ENCODE measurements around the gene MAPKAP1.

The MAPKAP1 gene

DNA sequence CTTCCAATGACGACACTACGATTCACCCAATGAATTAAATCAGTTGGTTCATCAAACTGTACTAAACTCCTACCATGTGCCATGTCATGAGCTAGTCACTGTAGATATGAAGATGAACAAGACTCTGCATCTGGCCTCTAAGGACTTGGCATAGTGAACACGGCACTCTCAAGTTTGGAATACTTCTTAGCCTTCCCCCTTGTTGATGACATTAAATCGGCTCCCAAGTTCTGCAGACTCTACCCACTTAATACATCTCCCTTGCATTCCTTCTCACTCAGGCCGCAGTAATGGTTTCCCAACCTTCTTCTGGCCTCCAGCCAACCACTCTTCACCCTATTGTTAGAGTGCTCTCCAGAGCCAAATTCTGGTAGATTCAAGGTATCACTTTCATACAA is 184.7 kb downstream of the MAPKAP1 start:
- no peaks in the 10 kb centered on the region for H3K27me3 ChIP-seq (ENCODE audit: control insufficient read depth in 1 of 2, insufficient read depth in 2 of 2, low read length in 2 of 2)
- peaks cover 7 to 29% of the 10 kb centered on the region in 2 donors for H3K4me1 ChIP-seq (ENCODE audit: control insufficient read depth in 1 of 2, insufficient read depth in 2 of 2, low read length in 2 of 2)
- H3K9me3 ChIP-seq (ENCODE audit: control insufficient read depth in 1 of 2, low read length in 2 of 2), result no peaks in the 10 kb centered on the region
- no peak overlapping the region for H3K9ac ChIP-seq (ENCODE audit: low read depth in 1 of 2, low read length in 2 of 2)
- H3K27ac ChIP-seq (ENCODE audit: low read depth, low read length), result no peak overlapping the region
- H3K4me3 ChIP-seq (ENCODE audit: low read depth in 1 of 2, low read length in 2 of 2), result no peak overlapping the region
- H3K36me3 ChIP-seq (ENCODE audit: control insufficient read depth in 1 of 2, insufficient read depth in 2 of 2, low read length in 2 of 2), result no peaks in the 10 kb centered on the region

DNA sequence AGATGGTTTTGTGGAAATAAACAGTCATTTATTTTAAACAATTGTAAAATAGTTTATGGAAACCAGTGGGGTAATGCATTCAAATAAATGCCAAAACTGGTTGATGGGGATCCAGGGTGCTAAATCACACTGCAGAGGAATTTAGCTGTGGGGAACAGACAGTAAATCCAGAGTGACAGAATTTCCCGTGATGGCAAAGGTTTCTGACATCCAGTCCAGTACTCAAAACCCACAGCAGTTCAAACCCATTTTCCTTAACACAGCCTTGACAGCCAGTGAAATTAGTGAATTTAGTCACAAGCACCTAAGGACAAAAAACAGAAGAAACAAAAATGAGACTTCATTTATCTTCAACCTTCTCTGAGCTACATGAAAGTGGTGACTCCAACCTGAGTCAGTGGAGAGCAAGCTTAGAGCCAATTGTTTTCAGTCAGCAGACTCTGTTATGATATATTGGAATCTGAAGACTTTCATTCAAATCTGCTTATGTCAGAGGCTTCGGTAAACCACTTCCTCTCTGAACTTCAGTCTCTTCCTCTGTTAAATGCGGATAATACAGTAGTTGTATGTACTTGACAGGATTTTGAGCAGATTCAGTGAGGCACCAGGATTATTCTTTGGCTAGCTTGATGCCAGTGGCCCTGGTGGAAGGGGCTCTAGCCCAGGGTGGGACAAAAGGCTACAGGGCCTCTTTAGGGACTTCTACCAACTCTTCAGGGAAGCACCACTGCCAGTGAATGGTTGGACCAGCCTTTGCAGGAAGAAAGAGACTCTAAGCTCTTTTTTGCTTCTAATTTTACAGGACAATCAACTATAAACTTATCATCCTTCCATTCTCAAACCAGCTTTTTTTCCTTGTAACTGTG is 185.3 kb downstream of the MAPKAP1 start:
- no peak overlapping the region for H3K27ac ChIP-seq (ENCODE audit: low read depth, low read length)
- H3K36me3 ChIP-seq (ENCODE audit: control insufficient read depth in 1 of 2, insufficient read depth in 2 of 2, low read length in 2 of 2), result no peaks in the 10 kb centered on the region
- no peak overlapping the region for H3K4me3 ChIP-seq (ENCODE audit: low read depth in 1 of 2, low read length in 2 of 2)
- no peaks in the 10 kb centered on the region for H3K27me3 ChIP-seq (ENCODE audit: control insufficient read depth in 1 of 2, insufficient read depth in 2 of 2, low read length in 2 of 2)
- peaks cover 7 to 29% of the 10 kb centered on the region in 2 donors for H3K4me1 ChIP-seq (ENCODE audit: control insufficient read depth in 1 of 2, insufficient read depth in 2 of 2, low read length in 2 of 2)
- no peaks in the 10 kb centered on the region for H3K9me3 ChIP-seq (ENCODE audit: control insufficient read depth in 1 of 2, low read length in 2 of 2)
- H3K9ac ChIP-seq (ENCODE audit: low read depth in 1 of 2, low read length in 2 of 2), result no peak overlapping the region

DNA sequence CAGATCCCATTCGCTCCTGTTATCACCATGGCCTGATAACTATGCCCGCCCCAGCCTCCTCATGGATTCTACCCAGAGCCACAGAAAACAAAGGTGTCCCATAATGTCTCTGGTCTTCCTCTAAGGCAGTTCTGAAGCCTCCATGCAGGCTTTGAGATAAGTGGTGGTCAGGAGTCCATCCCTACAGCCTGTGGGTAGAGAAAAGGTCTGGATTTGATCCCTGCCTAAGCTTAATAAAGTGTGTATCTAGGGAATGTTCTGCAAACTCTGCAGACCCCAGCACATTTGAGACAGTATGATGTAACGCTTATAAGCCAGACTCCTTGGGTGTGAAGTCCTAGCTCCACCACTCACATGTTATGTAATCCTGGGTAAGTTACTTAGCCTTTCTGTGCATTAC is 187.3 kb downstream of the MAPKAP1 start:
- H3K4me3 ChIP-seq (ENCODE audit: low read depth in 1 of 2, low read length in 2 of 2), result no peak overlapping the region
- no peaks in the 10 kb centered on the region for H3K27me3 ChIP-seq (ENCODE audit: control insufficient read depth in 1 of 2, insufficient read depth in 2 of 2, low read length in 2 of 2)
- no peaks in the 10 kb centered on the region for H3K9me3 ChIP-seq (ENCODE audit: control insufficient read depth in 1 of 2, low read length in 2 of 2)
- peaks cover 7 to 25% of the 10 kb centered on the region in 2 donors for H3K4me1 ChIP-seq (ENCODE audit: control insufficient read depth in 1 of 2, insufficient read depth in 2 of 2, low read length in 2 of 2)
- H3K36me3 ChIP-seq (ENCODE audit: control insufficient read depth in 1 of 2, insufficient read depth in 2 of 2, low read length in 2 of 2), result no peaks in the 10 kb centered on the region
- H3K9ac ChIP-seq (ENCODE audit: low read depth in 1 of 2, low read length in 2 of 2), result no peak overlapping the region
- no peak overlapping the region for H3K27ac ChIP-seq (ENCODE audit: low read depth, low read length)

DNA sequence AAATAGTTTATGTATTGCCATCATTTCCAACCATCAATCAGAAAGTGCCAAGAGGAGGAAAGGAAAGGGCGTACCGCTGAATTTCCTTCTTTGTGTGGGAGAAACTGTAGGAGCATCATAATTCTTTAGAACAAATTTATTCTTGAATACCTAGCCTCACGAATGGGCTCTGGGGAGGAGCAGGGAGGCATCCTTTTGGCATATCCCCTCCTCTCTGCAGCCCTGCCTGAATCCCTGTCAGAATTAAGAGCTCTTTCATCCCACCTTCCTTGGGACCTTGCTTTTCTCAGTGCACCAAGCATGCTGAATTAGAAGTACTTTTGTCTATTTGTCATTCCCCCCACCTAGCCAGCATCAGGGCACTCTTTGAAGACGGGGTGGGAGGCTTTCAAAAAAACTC is 189.4 kb downstream of the MAPKAP1 start:
- no peak overlapping the region for H3K4me3 ChIP-seq (ENCODE audit: low read depth in 1 of 2, low read length in 2 of 2)
- H3K27ac ChIP-seq (ENCODE audit: low read depth, low read length), result no peak overlapping the region
- H3K9ac ChIP-seq (ENCODE audit: low read depth in 1 of 2, low read length in 2 of 2), result no peak overlapping the region
- H3K9me3 ChIP-seq (ENCODE audit: control insufficient read depth in 1 of 2, low read length in 2 of 2), result no peaks in the 10 kb centered on the region
- H3K27me3 ChIP-seq (ENCODE audit: control insufficient read depth in 1 of 2, insufficient read depth in 2 of 2, low read length in 2 of 2), result no peaks in the 10 kb centered on the region
- peaks cover 21 to 38% of the 10 kb centered on the region in 2 donors for H3K4me1 ChIP-seq (ENCODE audit: control insufficient read depth in 1 of 2, insufficient read depth in 2 of 2, low read length in 2 of 2)
- no peaks in the 10 kb centered on the region for H3K36me3 ChIP-seq (ENCODE audit: control insufficient read depth in 1 of 2, insufficient read depth in 2 of 2, low read length in 2 of 2)

DNA sequence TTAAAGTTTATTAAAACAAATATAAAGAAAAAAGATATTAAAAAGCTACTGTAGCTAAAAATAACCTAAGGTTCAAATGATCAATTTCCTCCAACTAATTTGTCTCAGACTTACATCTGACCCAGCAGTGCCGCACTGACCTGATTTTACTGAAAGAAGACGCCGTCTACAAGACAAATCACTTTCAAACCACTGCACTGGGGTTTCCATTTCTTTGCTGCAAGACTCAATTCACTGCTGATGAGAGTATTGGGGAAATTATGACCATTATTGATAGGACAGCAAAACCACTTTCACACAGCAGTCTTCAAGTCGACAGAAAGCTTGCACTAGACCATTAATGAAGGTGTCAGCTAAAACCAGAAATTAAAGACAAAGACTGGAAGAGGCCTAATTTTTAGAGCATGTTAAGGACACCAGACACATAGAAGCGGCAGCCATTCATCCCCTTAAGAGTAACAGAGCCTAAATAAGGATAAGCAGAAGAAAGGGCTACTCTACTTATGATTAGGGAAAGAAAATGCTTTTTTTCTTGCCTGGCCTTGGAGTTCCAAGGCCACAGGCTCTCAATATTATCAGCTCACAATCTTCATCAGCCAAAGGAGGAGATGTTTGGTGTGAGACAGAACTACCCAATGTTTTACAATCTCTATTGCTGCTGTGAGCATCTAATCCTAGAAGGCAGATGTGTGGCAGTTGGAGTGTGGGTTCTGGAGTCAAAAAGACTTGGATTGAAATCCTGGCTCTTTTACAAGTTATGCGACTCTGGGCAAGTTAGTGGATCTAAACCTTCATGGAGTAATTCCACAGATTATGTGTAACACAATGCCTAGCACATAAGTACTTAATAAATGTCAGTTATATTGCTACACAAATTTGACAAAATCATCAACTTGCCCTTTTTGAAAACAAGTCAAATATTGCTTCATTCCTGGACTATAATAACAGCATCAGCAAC is 190.7 kb downstream of the MAPKAP1 start:
- no peak overlapping the region for H3K27ac ChIP-seq (ENCODE audit: low read depth, low read length)

DNA sequence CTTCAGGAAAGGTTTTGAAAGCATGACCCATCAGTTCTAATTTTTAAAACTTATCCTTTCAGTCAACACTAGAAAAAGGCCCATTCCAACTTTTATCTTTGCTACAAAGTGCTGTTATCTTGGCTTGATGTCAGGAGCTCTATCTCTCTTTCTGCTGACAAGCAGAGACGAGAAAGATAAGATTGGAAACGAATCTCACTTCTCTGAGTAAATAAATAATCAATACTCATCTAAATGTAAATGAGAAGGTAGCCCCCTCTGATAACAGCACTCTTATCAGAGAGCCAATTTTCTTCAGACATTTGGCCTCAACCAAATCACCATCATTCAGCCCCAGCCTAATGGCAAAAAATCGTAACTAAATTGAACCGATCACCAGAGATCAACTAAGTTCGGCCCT is 191.7 kb downstream of the MAPKAP1 start:
- Histone ChIP-seq H3K27me3 (ENCODE audit: control insufficient read depth in 1 of 2, insufficient read depth in 2 of 2, low read length in 2 of 2) (no peaks in the 10 kb centered on the region), H3K4me1 (ENCODE audit: control insufficient read depth in 1 of 2, insufficient read depth in 2 of 2, low read length in 2 of 2) (peaks cover 14 to 23% of the 10 kb centered on the region in 2 donors), H3K9ac (ENCODE audit: low read depth in 1 of 2, low read length in 2 of 2) (no peak overlapping the region), H3K36me3 (ENCODE audit: control insufficient read depth in 1 of 2, insufficient read depth in 2 of 2, low read length in 2 of 2) (no peaks in the 10 kb centered on the region), H3K4me3 (ENCODE audit: low read depth in 1 of 2, low read length in 2 of 2) (no peak overlapping the region), H3K27ac (ENCODE audit: low read depth, low read length) (no peak overlapping the region), H3K9me3 (ENCODE audit: control insufficient read depth in 1 of 2, low read length in 2 of 2) (no peaks in the 10 kb centered on the region)

More for the DNA sequence above, 190.7 kb downstream of the MAPKAP1 start:
- no peaks in the 10 kb centered on the region for H3K9me3 ChIP-seq (ENCODE audit: control insufficient read depth in 1 of 2, low read length in 2 of 2)
- H3K4me3 ChIP-seq (ENCODE audit: low read depth in 1 of 2, low read length in 2 of 2), result no peak overlapping the region
- H3K4me1 ChIP-seq (ENCODE audit: control insufficient read depth in 1 of 2, insufficient read depth in 2 of 2, low read length in 2 of 2), result peaks cover 14 to 25% of the 10 kb centered on the region in 2 donors
- no peak overlapping the region for H3K9ac ChIP-seq (ENCODE audit: low read depth in 1 of 2, low read length in 2 of 2)
- no peaks in the 10 kb centered on the region for H3K27me3 ChIP-seq (ENCODE audit: control insufficient read depth in 1 of 2, insufficient read depth in 2 of 2, low read length in 2 of 2)
- H3K36me3 ChIP-seq (ENCODE audit: control insufficient read depth in 1 of 2, insufficient read depth in 2 of 2, low read length in 2 of 2), result no peaks in the 10 kb centered on the region

DNA sequence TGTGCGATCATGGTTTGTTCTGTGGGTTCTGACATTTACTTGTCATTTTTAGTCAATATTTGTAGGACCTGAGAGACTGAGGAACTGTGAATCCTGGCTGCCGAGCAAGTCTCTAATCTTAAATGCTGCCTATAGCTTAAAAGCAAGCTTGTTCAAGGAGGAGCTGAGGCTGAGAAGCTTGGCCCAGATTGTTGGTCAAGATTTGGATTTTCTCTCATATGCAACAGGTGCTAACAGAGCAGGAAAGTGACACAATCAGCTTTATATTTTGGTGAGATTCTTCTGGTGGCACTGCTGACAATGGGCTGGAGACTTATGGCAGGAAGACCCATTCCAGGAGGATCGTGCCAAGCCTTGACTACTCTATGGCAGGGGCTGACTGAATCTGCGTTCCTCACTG is 192.5 kb downstream of the MAPKAP1 start:
- no peak overlapping the region for H3K27ac ChIP-seq (ENCODE audit: low read depth, low read length)
- no peaks in the 10 kb centered on the region for H3K27me3 ChIP-seq (ENCODE audit: control insufficient read depth in 1 of 2, insufficient read depth in 2 of 2, low read length in 2 of 2)

DNA sequence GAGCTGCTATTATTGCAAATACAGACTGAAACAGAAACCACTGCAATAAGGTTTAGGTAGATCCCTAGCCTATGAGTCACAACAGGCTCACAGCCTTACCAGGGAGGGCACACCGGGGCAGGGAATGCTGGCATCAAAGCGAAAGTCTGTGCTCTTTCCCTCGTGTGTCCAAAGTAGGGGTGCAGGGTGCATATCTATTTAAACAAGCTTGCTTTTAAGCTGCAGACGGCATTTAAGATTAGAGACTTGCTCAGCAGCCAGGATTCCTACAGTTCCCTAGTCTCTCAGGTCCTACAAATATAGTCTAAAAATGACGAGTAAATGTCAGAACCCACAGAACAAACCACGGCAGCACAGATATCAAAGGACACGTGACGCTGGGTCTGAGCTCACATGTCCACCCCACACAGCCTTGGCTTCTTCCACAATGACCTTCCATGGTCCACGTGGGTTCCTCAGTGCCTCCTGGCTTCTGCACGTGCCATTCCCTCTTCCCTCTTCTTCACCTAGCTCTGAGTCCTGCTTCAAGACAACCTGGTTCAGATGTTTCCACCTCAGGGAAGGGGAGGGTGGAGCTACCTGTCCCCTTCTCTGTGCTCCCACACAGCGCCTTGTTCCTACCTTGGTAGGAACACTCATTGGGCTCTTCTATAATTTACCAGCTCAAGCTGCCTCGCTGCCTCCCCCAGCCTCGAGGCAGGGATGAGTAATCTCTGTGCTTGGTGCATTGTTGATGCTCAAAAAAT is 193.2 kb downstream of the MAPKAP1 start:
- H3K27ac ChIP-seq (ENCODE audit: low read depth, low read length), result no peak overlapping the region
- H3K4me3 ChIP-seq (ENCODE audit: low read depth in 1 of 2, low read length in 2 of 2), result peak overlapping the region; percentile 66 to 71
- H3K27me3 ChIP-seq (ENCODE audit: control insufficient read depth in 1 of 2, insufficient read depth in 2 of 2, low read length in 2 of 2), result no peaks in the 10 kb centered on the region
- H3K9ac ChIP-seq (ENCODE audit: low read depth in 1 of 2, low read length in 2 of 2), result peak overlapping the region in 1 of 2 donors; percentile 22
- H3K4me1 ChIP-seq (ENCODE audit: control insufficient read depth in 1 of 2, insufficient read depth in 2 of 2, low read length in 2 of 2), result peaks cover 14 to 16% of the 10 kb centered on the region in 2 donors
- no peaks in the 10 kb centered on the region for H3K9me3 ChIP-seq (ENCODE audit: control insufficient read depth in 1 of 2, low read length in 2 of 2)
- no peaks in the 10 kb centered on the region for H3K36me3 ChIP-seq (ENCODE audit: control insufficient read depth in 1 of 2, insufficient read depth in 2 of 2, low read length in 2 of 2)

More for the DNA sequence above, 192.5 kb downstream of the MAPKAP1 start:
- no peaks in the 10 kb centered on the region for H3K9me3 ChIP-seq (ENCODE audit: control insufficient read depth in 1 of 2, low read length in 2 of 2)
- no peak overlapping the region for H3K9ac ChIP-seq (ENCODE audit: low read depth in 1 of 2, low read length in 2 of 2)
- peaks cover 14 to 16% of the 10 kb centered on the region in 2 donors for H3K4me1 ChIP-seq (ENCODE audit: control insufficient read depth in 1 of 2, insufficient read depth in 2 of 2, low read length in 2 of 2)
- no peaks in the 10 kb centered on the region for H3K36me3 ChIP-seq (ENCODE audit: control insufficient read depth in 1 of 2, insufficient read depth in 2 of 2, low read length in 2 of 2)
- H3K4me3 ChIP-seq (ENCODE audit: low read depth in 1 of 2, low read length in 2 of 2), result no peak overlapping the region

DNA sequence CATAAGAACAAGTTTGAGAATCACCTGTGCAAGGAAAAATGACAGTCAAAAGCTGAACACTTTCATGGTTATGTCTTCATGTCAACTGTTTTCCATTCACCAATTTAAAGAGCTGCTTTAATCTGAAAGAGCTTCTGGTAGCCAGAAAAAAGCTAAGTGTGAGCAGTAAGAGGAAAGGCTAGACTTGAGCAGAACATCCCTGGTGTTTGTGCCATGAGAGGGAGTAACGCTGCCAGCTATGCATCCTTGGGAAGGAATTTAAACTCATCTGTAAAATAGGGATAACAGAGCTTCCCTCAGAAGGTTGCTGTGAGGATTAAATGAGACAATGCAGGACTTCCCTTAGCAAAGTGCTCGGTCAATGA is 193.7 kb downstream of the MAPKAP1 start:
- peaks cover 14 to 16% of the 10 kb centered on the region in 2 donors for H3K4me1 ChIP-seq (ENCODE audit: control insufficient read depth in 1 of 2, insufficient read depth in 2 of 2, low read length in 2 of 2)
- no peaks in the 10 kb centered on the region for H3K36me3 ChIP-seq (ENCODE audit: control insufficient read depth in 1 of 2, insufficient read depth in 2 of 2, low read length in 2 of 2)
- no peaks in the 10 kb centered on the region for H3K27me3 ChIP-seq (ENCODE audit: control insufficient read depth in 1 of 2, insufficient read depth in 2 of 2, low read length in 2 of 2)
- no peak overlapping the region for H3K9ac ChIP-seq (ENCODE audit: low read depth in 1 of 2, low read length in 2 of 2)
- peak overlapping the region; percentile 66 to 71 for H3K4me3 ChIP-seq (ENCODE audit: low read depth in 1 of 2, low read length in 2 of 2)
- H3K9me3 ChIP-seq (ENCODE audit: control insufficient read depth in 1 of 2, low read length in 2 of 2), result no peaks in the 10 kb centered on the region
- H3K27ac ChIP-seq (ENCODE audit: low read depth, low read length), result no peak overlapping the region

Measured in duodenal mucosa (tissue), 2 donors.